K562 (cell line): ENCODE measurements around the gene DEPP1. TPM values are rescaled to one million over a fixed set of nuclear protein-coding genes. Genes with fewer than 3 reads are reported as not detected.

Experiments used
- ATF7 ChIP-seq: fragments of 450-650 bp; IDR thresholded peaks from 2 replicates; pipeline ENCODE4 v1.7.1; 2014; ENCODE audit warnings: mild to moderate bottlenecking, moderate library complexity
- BCL6 ChIP-seq: fragments of 250-450 bp; sonication (Bioruptor Pico); IDR thresholded peaks from 2 replicates; pipeline ENCODE4 v1.4.0; 2020
- BCLAF1 ChIP-seq, 2 experiments: fragments of 450-650 bp in 1 of 2; IDR thresholded peaks; 2 replicates each; pipeline ENCODE4 v1.6.1; 2011 to 2017; ENCODE audit warnings: low read depth in 2 of 2, antibody characterized with exemption in 1 of 2, borderline replicate concordance in 1 of 2, low read length in 1 of 2, mild to moderate bottlenecking in 1 of 2, mixed read lengths in 1 of 2; ENCODE audit not compliant: control insufficient read depth in 1 of 2
- BRD9 ChIP-seq: fragments of 450-650 bp; IDR thresholded peaks from 2 replicates; pipeline ENCODE4 v1.6.1; 2018; ENCODE audit warnings: low read depth; ENCODE audit not compliant: partially characterized antibody
- CREB1 ChIP-seq, 2 experiments: sonication (generic) in 1 of 2; formaldehyde crosslinking in 1 of 2; IDR thresholded peaks; 2 replicates each; pipeline versions ENCODE4 v1.6.1 to v1.8.0; 2012 to 2022; ENCODE audit warnings: inconsistent platforms in 1 of 2, mild to moderate bottlenecking in 1 of 2, missing genetic modification reagents in 1 of 2, moderate library complexity in 1 of 2
- DEAF1 ChIP-seq: fragments of 450-650 bp; formaldehyde crosslinking; IDR thresholded peaks from 2 replicates; pipeline ENCODE4 v1.4.0; 2020; ENCODE audit warnings: mild to moderate bottlenecking, moderate library complexity
- E4F1 ChIP-seq: fragments of 250-450 bp; sonication (Bioruptor Pico); IDR thresholded peaks from 2 replicates; pipeline ENCODE4 v1.5.0; 2021; ENCODE audit warnings: mild to moderate bottlenecking, borderline replicate concordance
- EP300 ChIP-seq: IDR thresholded peaks from 2 replicates; pipeline ENCODE4 v1.6.1; 2012; ENCODE audit warnings: low read length, improper control_type of control experiment
- ETV6 ChIP-seq, 3 experiments: fragments of 150-350 bp in 1 of 3; sonication (generic) in 1 of 3; formaldehyde crosslinking in 1 of 3; IDR thresholded peaks; 2 replicates each; pipeline versions ENCODE4 v1.6.1 to v1.8.0; 2014 to 2022; ENCODE audit warnings: borderline replicate concordance in 2 of 3, low read depth in 2 of 3, antibody characterized with exemption in 1 of 3, low read length in 1 of 3, mild to moderate bottlenecking in 1 of 3, missing genetic modification reagents in 1 of 3
- MLX ChIP-seq, 2 experiments: fragments of 450-650 bp in 1 of 2; sonication (generic) in 1 of 2; formaldehyde crosslinking; conservative IDR thresholded peaks; 2 replicates each; pipeline versions ENCODE4 v1.4.0 to v1.8.1; 2020 to 2022; ENCODE audit warnings: mild to moderate bottlenecking in 1 of 2, missing genetic modification reagents in 1 of 2
- NR2F6 ChIP-seq: fragments of 450-650 bp; formaldehyde crosslinking; IDR thresholded peaks from 2 replicates; pipeline ENCODE4 v1.4.0; 2020; ENCODE audit warnings: mild to moderate bottlenecking
- PYGO2 ChIP-seq: fragments of 450-650 bp; IDR thresholded peaks from 2 replicates; pipeline ENCODE4 v1.6.1; 2016; ENCODE audit warnings: mild to moderate bottlenecking, missing genetic modification characterization, moderate library complexity, missing compliant biosample characterization
- RB1 ChIP-seq: fragments of 450-650 bp; IDR thresholded peaks from 2 replicates; pipeline ENCODE4 v1.6.1; 2017; ENCODE audit warnings: low read depth, mild to moderate bottlenecking
- SIN3B ChIP-seq: fragments of 450-650 bp; IDR thresholded peaks from 2 replicates; pipeline ENCODE4 v1.6.1; 2017; ENCODE audit warnings: low read depth, mild to moderate bottlenecking, moderate library complexity
- TCFL5 ChIP-seq: fragments of 250-450 bp; sonication (Bioruptor Pico); conservative IDR thresholded peaks from 2 replicates; pipeline ENCODE4 v1.6.1; 2021; ENCODE audit warnings: mild to moderate bottlenecking, moderate library complexity, matching md5 sums
- XRCC5 ChIP-seq: fragments of 200-400 bp; formaldehyde crosslinking; IDR thresholded peaks from 2 replicates; pipeline ENCODE4 v1.6.1; 2017; ENCODE audit warnings: low read depth, mild to moderate bottlenecking, low read length
- ZBTB7A ChIP-seq: IDR thresholded peaks from 2 replicates; pipeline ENCODE4 v1.6.1; 2011; ENCODE audit warnings: low read depth, mild to moderate bottlenecking, low read length, moderate library complexity, borderline replicate concordance; ENCODE audit not compliant: control insufficient read depth
- ZFP1 ChIP-seq: fragments of 450-650 bp; formaldehyde crosslinking; IDR thresholded peaks from 2 replicates; pipeline ENCODE4 v1.4.0; 2020; ENCODE audit warnings: mild to moderate bottlenecking, mixed read lengths
- ZNF217 ChIP-seq: sonication (generic); formaldehyde crosslinking; IDR thresholded peaks from 2 replicates; pipeline ENCODE4 v1.8.0; 2022; ENCODE audit warnings: mild to moderate bottlenecking, missing genetic modification reagents
- polyA plus RNA-seq, 8 experiments: library from polyadenylated mRNA; depleted of rRNA in 4 of 8; stranded (reverse) in 5 of 8; unstranded in 3 of 8; fragments of >200 nt; fragmentation: Nextera tagmentation in 2 of 8; fragmentation: Illumina TruSeq in 1 of 8; extraction: Ambion mirVana in 2 of 8; extraction: Trizol in 1 of 8; gene quantifications; 2 replicates each; pipeline versions ENCODE4 v1.2.1 to v1.2.3, GENCODE V29; 2011 to 2014; ENCODE audit warnings: inconsistent platforms in 1 of 8, missing spikeins in 1 of 8
- total RNA-seq, 7 experiments: library from RNA; depleted of rRNA in 6 of 7; stranded (reverse); fragments of >200 nt in 6 of 7; fragmentation: Illumina TruSeq in 2 of 7; extraction: Trizol in 2 of 7; gene quantifications; 2 replicates each; pipeline versions ENCODE4 v1.2.1 to v1.2.3, GENCODE V29; 2011 to 2021; ENCODE audit warnings: low replicate concordance in 1 of 7

The DEPP1 gene
- total and polyA plus RNA-seq, 9 of the 15 experiments (the other 6 are each of a cell fraction or from before 2014, with no cell fraction given), result 0.04 to 0.54 (median 0.20) TPM; not detected in 1

- TF ChIP-seq DEAF1 (CRISPR knock-in tag), result peak; percentile 87
- no peak for TF ChIP-seq SIN3B
- no peak for TF ChIP-seq MLX (CRISPR knock-in tag; conservative IDR thresholded peaks at IDR 0.05)
- TF ChIP-seq RB1, result peak; percentile 94
- TF ChIP-seq BCL6 (CRISPR knock-in tag), result no peak
- no peak for TF ChIP-seq ZNF217 (CRISPR knock-in tag)
- TF ChIP-seq ATF7, result peak; percentile 22; the same call in 1 of the 2 replicates
- TF ChIP-seq ZFP1 (CRISPR knock-in tag), result no peak
- TF ChIP-seq PYGO2 (tag), result no peak
- TF ChIP-seq EP300, result no peak
- TF ChIP-seq BCLAF1 (IDR thresholded peaks at IDR 0.05; ENCODE audit: borderline replicate concordance in 1 of 2, control insufficient read depth in 1 of 2, low read depth in 2 of 2, low read length in 1 of 2), result no peak
- TF ChIP-seq BRD9, result no peak
- TF ChIP-seq XRCC5, result peak; percentile 86
- TF ChIP-seq E4F1 (CRISPR knock-in tag), result no peak
- TF ChIP-seq CREB1 (IDR thresholded peaks at IDR 0.05), result no peak
- peak; percentile 55; the same call in 1 of the 2 replicates for TF ChIP-seq CREB1 (CRISPR knock-in tag; IDR thresholded peaks at IDR 0.05)
- TF ChIP-seq TCFL5 (CRISPR knock-in tag), result no peak
- TF ChIP-seq ZBTB7A, result peak; percentile 90
- no peak for TF ChIP-seq ETV6 (IDR thresholded peaks at IDR 0.05; ENCODE audit: borderline replicate concordance in 1 of 2, low read depth in 2 of 2, low read length in 1 of 2)
- no peak for TF ChIP-seq ETV6 (CRISPR knock-in tag; IDR thresholded peaks at IDR 0.05; ENCODE audit: borderline replicate concordance)
- no peak for TF ChIP-seq NR2F6 (CRISPR knock-in tag)
Observed at GRCh38 chr10:44974628-44975430, 3.8 kb downstream of the DEPP1 start (continued).
